Measurements from ENCODE around the gene ARID1A. TPM values are rescaled to one million over a fixed set of nuclear protein-coding genes. Genes with fewer than 3 reads are reported as not detected.

Gene ARID1A
- total and polyA plus RNA-seq, 9 of the 15 experiments (the other 6 are each of a cell fraction or from before 2014, with no cell fraction given): 8.3 to 88.3 (median 22.5) TPM

DNA sequence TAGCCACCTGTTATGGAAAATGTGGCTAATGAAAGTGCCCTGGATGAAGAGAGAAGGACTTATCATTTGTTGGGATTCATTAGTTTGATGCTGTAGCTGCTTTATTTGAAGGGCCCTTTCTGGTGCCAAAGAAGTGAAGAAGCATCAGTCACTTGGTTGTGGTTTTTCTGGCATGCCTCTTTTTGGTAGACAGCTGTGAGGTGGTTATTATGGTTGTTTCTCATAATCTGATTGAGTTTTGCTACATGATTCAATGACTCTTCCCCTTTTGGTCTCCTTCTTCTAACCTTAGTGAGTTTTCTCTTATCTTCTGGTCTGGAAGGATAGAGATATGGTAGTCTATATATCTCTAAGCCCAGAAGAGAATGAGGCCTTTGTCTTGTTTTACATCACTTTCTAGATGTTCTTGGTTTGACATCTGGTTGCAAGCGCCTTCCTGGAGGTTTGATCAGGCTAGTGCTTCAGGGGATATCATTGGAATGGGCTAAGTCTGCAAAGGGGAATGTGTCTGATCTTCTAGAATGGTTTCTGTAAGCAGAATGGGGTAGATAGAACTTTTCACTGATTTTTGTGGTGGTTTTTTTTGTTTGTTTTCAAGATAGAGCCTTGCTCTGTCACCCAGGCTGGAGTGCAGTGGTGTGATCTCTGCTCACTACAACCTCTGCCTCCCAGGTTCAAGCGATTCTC, 26.0 kb downstream of the ARID1A start (continued):
- TF ChIP-seq, protein P1, sequence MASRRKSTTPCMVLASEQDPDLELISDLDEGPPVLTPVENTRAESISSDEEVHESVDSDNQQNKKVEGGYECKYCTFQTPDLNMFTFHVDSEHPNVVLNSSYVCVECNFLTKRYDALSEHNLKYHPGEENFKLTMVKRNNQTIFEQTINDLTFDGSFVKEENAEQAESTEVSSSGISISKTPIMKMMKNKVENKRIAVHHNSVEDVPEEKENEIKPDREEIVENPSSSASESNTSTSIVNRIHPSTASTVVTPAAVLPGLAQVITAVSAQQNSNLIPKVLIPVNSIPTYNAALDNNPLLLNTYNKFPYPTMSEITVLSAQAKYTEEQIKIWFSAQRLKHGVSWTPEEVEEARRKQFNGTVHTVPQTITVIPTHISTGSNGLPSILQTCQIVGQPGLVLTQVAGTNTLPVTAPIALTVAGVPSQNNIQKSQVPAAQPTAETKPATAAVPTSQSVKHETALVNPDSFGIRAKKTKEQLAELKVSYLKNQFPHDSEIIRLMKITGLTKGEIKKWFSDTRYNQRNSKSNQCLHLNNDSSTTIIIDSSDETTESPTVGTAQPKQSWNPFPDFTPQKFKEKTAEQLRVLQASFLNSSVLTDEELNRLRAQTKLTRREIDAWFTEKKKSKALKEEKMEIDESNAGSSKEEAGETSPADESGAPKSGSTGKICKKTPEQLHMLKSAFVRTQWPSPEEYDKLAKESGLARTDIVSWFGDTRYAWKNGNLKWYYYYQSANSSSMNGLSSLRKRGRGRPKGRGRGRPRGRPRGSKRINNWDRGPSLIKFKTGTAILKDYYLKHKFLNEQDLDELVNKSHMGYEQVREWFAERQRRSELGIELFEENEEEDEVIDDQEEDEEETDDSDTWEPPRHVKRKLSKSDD (conservative IDR thresholded peaks at IDR 0.05; ENCODE audit: low read length): no peak
- TF ChIP-seq, protein P2, sequence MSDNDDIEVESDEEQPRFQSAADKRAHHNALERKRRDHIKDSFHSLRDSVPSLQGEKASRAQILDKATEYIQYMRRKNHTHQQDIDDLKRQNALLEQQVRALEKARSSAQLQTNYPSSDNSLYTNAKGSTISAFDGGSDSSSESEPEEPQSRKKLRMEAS (CRISPR knock-in tag; IDR thresholded peaks at IDR 0.05): no peak
- TF ChIP-seq GTF3C2 (IDR thresholded peaks at IDR 0.05; ENCODE audit: borderline replicate concordance, extremely low read depth, insufficient read length) (no peak), FOXA1 (IDR thresholded peaks at IDR 0.05; ENCODE audit: borderline replicate concordance) (no peak), DIDO1 (tag; IDR thresholded peaks at IDR 0.05; ENCODE audit: low read depth) (no peak), MAFK (IDR thresholded peaks at IDR 0.05; ENCODE audit: low read length) (no peak), SMARCC2 (IDR thresholded peaks at IDR 0.05; ENCODE audit: low read depth) (peak; percentile 80), ZNF507 (tag; conservative IDR thresholded peaks at IDR 0.05) (no peak), ZNF347 (CRISPR knock-in tag; IDR thresholded peaks at IDR 0.05; ENCODE audit: low read depth) (no peak), ZZZ3 (IDR thresholded peaks at IDR 0.05) (no peak), MAZ (CRISPR knock-in tag; conservative IDR thresholded peaks at IDR 0.05 in 1 of 2, IDR thresholded peaks at IDR 0.05 in 1 of 2) (no peak), MEF2D (tag; conservative IDR thresholded peaks at IDR 0.05; ENCODE audit: low read depth) (peak; percentile 6; the same call in 1 of the 2 replicates), ZNF77 (CRISPR knock-in tag; IDR thresholded peaks at IDR 0.05) (no peak), CHCHD3 (CRISPR knock-in tag; IDR thresholded peaks at IDR 0.05) (no peak), ERF (CRISPR knock-in tag; IDR thresholded peaks at IDR 0.05) (no peak), NCOA6 (IDR thresholded peaks at IDR 0.05) (0 out of 2 replicates have a peak, but pooled peaks have one; percentile 11), ARNT (IDR thresholded peaks at IDR 0.05) (peak; percentile 46 to 87; a peak in 2 of 4 replicates), PTBP1 (IDR thresholded peaks at IDR 0.05; ENCODE audit: low read depth, low read length) (no peak), CHD4 (IDR thresholded peaks at IDR 0.05; ENCODE audit: insufficient read depth, insufficient replicate concordance, low read depth, low read length, poor library complexity, severe bottlenecking) (no peak)
- TF ChIP-seq, protein P3, sequence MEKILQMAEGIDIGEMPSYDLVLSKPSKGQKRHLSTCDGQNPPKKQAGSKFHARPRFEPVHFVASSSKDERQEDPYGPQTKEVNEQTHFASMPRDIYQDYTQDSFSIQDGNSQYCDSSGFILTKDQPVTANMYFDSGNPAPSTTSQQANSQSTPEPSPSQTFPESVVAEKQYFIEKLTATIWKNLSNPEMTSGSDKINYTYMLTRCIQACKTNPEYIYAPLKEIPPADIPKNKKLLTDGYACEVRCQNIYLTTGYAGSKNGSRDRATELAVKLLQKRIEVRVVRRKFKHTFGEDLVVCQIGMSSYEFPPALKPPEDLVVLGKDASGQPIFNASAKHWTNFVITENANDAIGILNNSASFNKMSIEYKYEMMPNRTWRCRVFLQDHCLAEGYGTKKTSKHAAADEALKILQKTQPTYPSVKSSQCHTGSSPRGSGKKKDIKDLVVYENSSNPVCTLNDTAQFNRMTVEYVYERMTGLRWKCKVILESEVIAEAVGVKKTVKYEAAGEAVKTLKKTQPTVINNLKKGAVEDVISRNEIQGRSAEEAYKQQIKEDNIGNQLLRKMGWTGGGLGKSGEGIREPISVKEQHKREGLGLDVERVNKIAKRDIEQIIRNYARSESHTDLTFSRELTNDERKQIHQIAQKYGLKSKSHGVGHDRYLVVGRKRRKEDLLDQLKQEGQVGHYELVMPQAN (IDR thresholded peaks at IDR 0.05; ENCODE audit: borderline replicate concordance): 0 out of 2 replicates have a peak, but pooled peaks have one; percentile 12

All from K562 (cell line).